Hepatocyte (in vitro differentiated cells): Measurements from ENCODE around the gene FLT1. TPM values are rescaled to one million over a fixed set of nuclear protein-coding genes. Genes with fewer than 3 reads are reported as not detected.

Source experiments
- DNase-seq: peaks from one replicate; pipeline ENCODE4 v3.0.0-alpha.2; 2016; ENCODE audit warnings: low spot score
- H2AFZ ChIP-seq: fragments of 200-600 bp; sonication (generic); 2 replicates; pipeline ENCODE4 v1.6.0; 2016; ENCODE audit warnings: antibody characterized with exemption, mild to moderate bottlenecking
- H3K27ac ChIP-seq: fragments of 200-600 bp; sonication (generic); 2 replicates; pipeline ENCODE4 v1.5.1; 2016; ENCODE audit warnings: mild to moderate bottlenecking
- H3K27me3 ChIP-seq: fragments of 200-600 bp; sonication (generic); 2 replicates; pipeline ENCODE4 v1.6.1; 2016
- H3K36me3 ChIP-seq: fragments of 200-600 bp; sonication (generic); replicated peaks from 2 replicates; pipeline ENCODE4 v1.5.1; 2016; ENCODE audit warnings: low read depth; ENCODE audit not compliant: insufficient read depth
- H3K4me1 ChIP-seq: fragments of 200-600 bp; sonication (generic); 2 replicates; pipeline ENCODE4 v1.5.1; 2016; ENCODE audit warnings: mild to moderate bottlenecking, moderate library complexity; ENCODE audit not compliant: insufficient read depth
- H3K4me2 ChIP-seq: fragments of 200-600 bp; sonication (generic); 2 replicates; pipeline ENCODE4 v1.6.0; 2016
- H3K4me3 ChIP-seq: fragments of 200-600 bp; sonication (generic); 2 replicates; pipeline ENCODE4 v1.5.1; 2016; ENCODE audit warnings: mild to moderate bottlenecking
- H3K79me2 ChIP-seq: fragments of 200-600 bp; sonication (generic); 2 replicates; pipeline ENCODE4 v1.6.0; 2017; ENCODE audit warnings: mild to moderate bottlenecking
- H3K9me2 ChIP-seq: fragments of 200-600 bp; sonication (generic); replicated peaks from 2 replicates; pipeline ENCODE4 v1.6.0; 2017; ENCODE audit warnings: mild to moderate bottlenecking; ENCODE audit not compliant: insufficient read depth
- H3K9me3 ChIP-seq: fragments of 200-600 bp; sonication (generic); 2 replicates; pipeline ENCODE4 v1.5.1; 2016; ENCODE audit warnings: low read depth, mild to moderate bottlenecking
- H4K20me1 ChIP-seq: fragments of 200-600 bp; sonication (generic); 2 replicates; pipeline ENCODE4 v1.6.0; 2016; ENCODE audit warnings: mild to moderate bottlenecking; ENCODE audit not compliant: insufficient read depth, poor library complexity, severe bottlenecking
- CTCF ChIP-seq: fragments of 200-600 bp; sonication (generic); IDR thresholded peaks from 2 replicates; pipeline ENCODE4 v1.5.1; 2016; ENCODE audit warnings: antibody characterized with exemption, mild to moderate bottlenecking; ENCODE audit not compliant: poor library complexity
- EZH2 ChIP-seq: fragments of 200-600 bp; sonication (generic); IDR thresholded peaks from 2 replicates; pipeline ENCODE4 v1.6.1; 2016; ENCODE audit warnings: antibody characterized with exemption, mild to moderate bottlenecking, borderline replicate concordance
- EZH2phosphoT487 ChIP-seq: fragments of 200-600 bp; sonication (generic); IDR thresholded peaks from one replicate; pipeline ENCODE4 v1.6.1; 2018; ENCODE audit warnings: antibody characterized with exemption, mild to moderate bottlenecking, low read depth, moderate library complexity; ENCODE audit not compliant: unreplicated experiment, severe bottlenecking
- WGBS: methylation state at CpG from one replicate; pipeline ENCODE4 v1.1.6; 2016; ENCODE audit warnings: low lambda C conversion rate; ENCODE audit errors: missing lambda C conversion rate; 5-methylcytosine and 5-hydroxymethylcytosine counted together
- polyA plus RNA-seq: library from polyadenylated mRNA; unstranded; fragments of >200 nt; fragmentation: Nextera tagmentation; extraction: Ambion mirVana; gene quantifications from 2 replicates; pipeline ENCODE4 v1.2.1, GENCODE V29; 2016
- total RNA-seq: library from RNA; depleted of rRNA; stranded (reverse); fragments of >200 nt; gene quantifications from 2 replicates; pipeline ENCODE4 v1.2.3, GENCODE V29; 2014

FLT1 gene
- total and polyA plus RNA-seq, 2 experiments from 2014 or later: 30.4 to 40.1 TPM

GRCh38 chr13:28435917-28436316, 59.0 kb downstream of the FLT1 start:
- 60% methylated on average over 6 of the region's 6 CpGs for WGBS
- Histone ChIP-seq H4K20me1 (no peaks in the 10 kb centered on the region), H3K4me1 (no peaks in the 10 kb centered on the region), H3K27me3 (no peaks in the 10 kb centered on the region), H3K9me2 (no peaks in the 10 kb centered on the region), H3K4me2 (no peak overlapping the region), H2AFZ (no peak overlapping the region), H3K4me3 (no peak overlapping the region), H3K9me3 (no peaks in the 10 kb centered on the region), H3K27ac (no peak overlapping the region), H3K79me2 (no peaks in the 10 kb centered on the region), H3K36me3 (no peaks in the 10 kb centered on the region)
- no peak for DNase-seq
- TF ChIP-seq EZH2 (no peak), CTCF (no peak)

GRCh38 chr13:28434926-28435325, 60.0 kb downstream of the FLT1 start:
- H3K9me2 ChIP-seq: no peaks in the 10 kb centered on the region

GRCh38 chr13:28432816-28433560, 61.9 kb downstream of the FLT1 start:
- WGBS: 78% methylated on average over 11 of the region's 11 CpGs
- Histone ChIP-seq H4K20me1 (no peaks in the 10 kb centered on the region), H2AFZ (no peak overlapping the region), H3K36me3 (no peaks in the 10 kb centered on the region), H3K9me3 (no peaks in the 10 kb centered on the region), H3K79me2 (no peaks in the 10 kb centered on the region), H3K4me3 (no peak overlapping the region), H3K9me2 (no peaks in the 10 kb centered on the region), H3K27ac (no peak overlapping the region), H3K4me2 (no peak overlapping the region), H3K4me1 (no peaks in the 10 kb centered on the region), H3K27me3 (no peaks in the 10 kb centered on the region)
- DNase-seq: no peak
- no peak for TF ChIP-seq EZH2phosphoT487
- TF ChIP-seq CTCF: no peak
- TF ChIP-seq EZH2: no peak

More at GRCh38 chr13:28434926-28435325, 60.0 kb downstream of the FLT1 start:
- H3K9me3 ChIP-seq: no peaks in the 10 kb centered on the region
- H3K36me3 ChIP-seq: no peaks in the 10 kb centered on the region
- H3K27me3 ChIP-seq: no peaks in the 10 kb centered on the region
- TF ChIP-seq EZH2 (no peak), EZH2phosphoT487 (no peak)
- no peak overlapping the region for H3K27ac ChIP-seq
- H4K20me1 ChIP-seq: no peaks in the 10 kb centered on the region
- DNase-seq: no peak
- H3K79me2 ChIP-seq: no peaks in the 10 kb centered on the region
- WGBS: 44% methylated on average over 4 of the region's 4 CpGs
- H3K4me2 ChIP-seq: no peak overlapping the region
- no peaks in the 10 kb centered on the region for H3K4me1 ChIP-seq
- H3K4me3 ChIP-seq: no peak overlapping the region
- H2AFZ ChIP-seq: no peak overlapping the region

GRCh38 chr13:28429685-28430290, 65.1 kb downstream of the FLT1 start:
- Histone ChIP-seq H3K9me3 (no peaks in the 10 kb centered on the region), H3K4me3 (no peak overlapping the region), H3K27ac (no peak overlapping the region), H3K9me2 (no peaks in the 10 kb centered on the region), H3K79me2 (no peaks in the 10 kb centered on the region), H3K27me3 (no peaks in the 10 kb centered on the region), H4K20me1 (no peaks in the 10 kb centered on the region), H2AFZ (no peak overlapping the region), H3K4me2 (no peak overlapping the region), H3K4me1 (no peaks in the 10 kb centered on the region), H3K36me3 (no peaks in the 10 kb centered on the region)
- no peak for TF ChIP-seq EZH2
- no peak for TF ChIP-seq CTCF
- TF ChIP-seq EZH2phosphoT487: no peak
- DNase-seq: no peak
- 61% methylated on average over 10 of the region's 10 CpGs for WGBS
